B cell (primary cell): ENCODE measurements around the gene GALNT17. TPM values are rescaled to one million over a fixed set of nuclear protein-coding genes. Genes with fewer than 3 reads are reported as not detected.

Source experiments
- ATAC-seq: fragments of 200-7000 bp; cut with Tn5 transposase; one replicate; pipeline ENCODE4 v1.10.0; 2021; ENCODE audit warnings: low read depth, mild to moderate bottlenecking, moderate number of reproducible peaks, moderate library complexity
- CTCF ChIA-PET: fragments of 350-600 bp; sonication (Branson Sonifier 250); formaldehyde crosslinking; loops from one replicate; lab custom pipeline; 2021; ENCODE audit warnings: antibody characterized with exemption, inconsistent platforms; lab: Charles Lee
- POLR2A ChIA-PET: fragments of 350-600 bp; sonication (Branson Sonifier 250); formaldehyde crosslinking; loops from one replicate; lab custom pipeline; 2021; ENCODE audit warnings: antibody characterized with exemption; lab: Charles Lee
- DNase-seq: peaks from one replicate; pipeline ENCODE4 v3.0.0; 2013
- H2AFZ ChIP-seq: 2 replicates; pipeline ENCODE4 v1.6.1; 2012; ENCODE audit warnings: mild to moderate bottlenecking, low read depth, low read length; ENCODE audit not compliant: insufficient read depth, poor library complexity, severe bottlenecking
- H3K27ac ChIP-seq, 2 donors: 1 replicate in 1 of 2; 2 replicates in 1 of 2; pipeline ENCODE4 v1.5.1; 2012 to 2013; ENCODE audit warnings: low read length in 2 of 2, mild to moderate bottlenecking in 2 of 2, moderate library complexity in 1 of 2
- H3K27me3 ChIP-seq, 4 experiments: fragments of 200-600 bp in 1 of 4; sonication (generic) in 1 of 4; replicated peaks in 1 of 4; 1 replicate in 2 of 4; 2 replicates in 2 of 4; pipeline versions ENCODE4 v1.6.1 to v1.7.0; 2013 to 2016; ENCODE audit warnings: low read length in 3 of 4, mild to moderate bottlenecking in 2 of 4, mixed read lengths in 1 of 4, moderate library complexity in 1 of 4; ENCODE audit not compliant: insufficient read depth in 4 of 4, control insufficient read depth in 3 of 4; ENCODE audit errors: control extremely low read depth in 1 of 4
- H3K36me3 ChIP-seq, 2 experiments: replicated peaks in 1 of 2; 1 replicate in 1 of 2; 2 replicates in 1 of 2; pipeline versions ENCODE4 v1.6.1 to v1.7.1; 2013; ENCODE audit warnings: low read length in 1 of 2; ENCODE audit not compliant: insufficient read depth in 2 of 2, control insufficient read depth in 1 of 2; ENCODE audit errors: control extremely low read depth in 1 of 2, extremely low read depth in 1 of 2
- H3K4me1 ChIP-seq, 2 donors: fragments of 200-600 bp in 1 of 2; sonication (generic) in 1 of 2; 1 replicate in 1 of 2; 2 replicates in 1 of 2; pipeline versions ENCODE4 v1.5.1 to v1.6.1; 2013 to 2017; ENCODE audit warnings: low read length in 2 of 2; ENCODE audit not compliant: control insufficient read depth in 2 of 2, insufficient read depth in 2 of 2
- H3K4me2 ChIP-seq: replicated peaks from 2 replicates; pipeline ENCODE3; 2012; ENCODE audit warnings: mild to moderate bottlenecking, low read depth, low read length; ENCODE audit not compliant: poor library complexity, severe bottlenecking
- H3K4me3 ChIP-seq, 5 experiments: fragments of 200-600 bp in 1 of 5; sonication (generic) in 1 of 5; 1 replicate in 3 of 5; 2 replicates in 2 of 5; pipeline versions ENCODE4 v1.5.1 to v1.7.0; 2011 to 2016; ENCODE audit warnings: low read length in 4 of 5, mild to moderate bottlenecking in 4 of 5, low read depth in 2 of 5, control low read depth in 1 of 5, moderate library complexity in 1 of 5; ENCODE audit not compliant: insufficient read depth in 1 of 5; ENCODE audit errors: control extremely low read depth in 1 of 5, extremely low read depth in 1 of 5
- H3K79me2 ChIP-seq: fragments of 200-600 bp; sonication (generic); one replicate; pipeline ENCODE4 v1.6.0; 2016; ENCODE audit warnings: low read length; ENCODE audit not compliant: control insufficient read depth, insufficient read depth
- H3K9ac ChIP-seq: fragments of 200-600 bp; sonication (generic); 2 replicates; pipeline ENCODE4 v1.6.1; 2017; ENCODE audit warnings: mild to moderate bottlenecking, low read length, moderate library complexity
- H3K9me3 ChIP-seq, 3 donors: one replicate each; pipeline versions ENCODE4 v1.6.1 to v1.7.1; 2013; ENCODE audit warnings: low read length in 2 of 3; ENCODE audit not compliant: control insufficient read depth in 2 of 3, insufficient read depth in 1 of 3; ENCODE audit errors: control extremely low read depth in 1 of 3
- H4K20me1 ChIP-seq: 2 replicates; pipeline ENCODE4 v1.6.0; 2012; ENCODE audit warnings: mild to moderate bottlenecking, low read length; ENCODE audit not compliant: insufficient read depth, control insufficient read depth, poor library complexity, severe bottlenecking
- H3K27ac Mint-ChIP-seq: one replicate; pipeline ENCODE4 v1.8.0; 2021; ENCODE audit warnings: mixed read lengths
- H3K27me3 Mint-ChIP-seq: one replicate; pipeline ENCODE4 v1.8.0; 2021; ENCODE audit warnings: mixed read lengths
- H3K4me1 Mint-ChIP-seq: one replicate; pipeline ENCODE4 v1.8.0; 2021; ENCODE audit warnings: mixed read lengths
- H3K4me3 Mint-ChIP-seq: one replicate; pipeline ENCODE4 v1.8.0; 2021; ENCODE audit warnings: mixed read lengths
- H3K9me3 Mint-ChIP-seq: one replicate; pipeline ENCODE4 v1.8.0; 2022; ENCODE audit warnings: mixed read lengths; ENCODE audit not compliant: insufficient read depth
- EZH2 ChIP-seq: IDR thresholded peaks from 2 replicates; pipeline ENCODE4 v1.6.1; 2012; ENCODE audit warnings: borderline replicate concordance, low read depth, mild to moderate bottlenecking, moderate library complexity, low read length; ENCODE audit not compliant: insufficient read depth, poor library complexity, severe bottlenecking
- WGBS: methylation state at CpG from one replicate; pipeline ENCODE4 v1.1.5; 2013; ENCODE audit warnings: missing lambda C conversion rate; ENCODE audit not compliant: insufficient coverage; 5-methylcytosine and 5-hydroxymethylcytosine counted together
- intact Hi-C: fragments of 100-400 bp; cut with micrococcal nuclease; formaldehyde crosslinking; loops from one replicate; pipeline ENCODE4 v1.10.0; 2022
- polyA plus RNA-seq: library from polyadenylated mRNA; depleted of rRNA; stranded (reverse); fragments of >200 nt; gene quantifications from 2 replicates; pipeline ENCODE4 v1.2.3, GENCODE V29; 2012
- total RNA-seq, 2 donors: library from RNA; stranded (reverse); fragments of 120-200 nt in 1 of 2; gene quantifications; 1 replicate in 1 of 2; 2 replicates in 1 of 2; pipeline versions ENCODE4 v1.2.3 to v1.2.4, GENCODE V29; 2013 to 2022
- TF ChIP-seq, protein P1 (sequence below): fragments of 200-600 bp; IDR thresholded peaks from one replicate; pipeline ENCODE4 v1.8.0; 2022; ENCODE audit warnings: antibody characterized with exemption, mild to moderate bottlenecking

GALNT17 gene
- total and polyA plus RNA-seq, 2 donors (not counting 1 experiment from before 2014, with no cell fraction given): not detected

DNA sequence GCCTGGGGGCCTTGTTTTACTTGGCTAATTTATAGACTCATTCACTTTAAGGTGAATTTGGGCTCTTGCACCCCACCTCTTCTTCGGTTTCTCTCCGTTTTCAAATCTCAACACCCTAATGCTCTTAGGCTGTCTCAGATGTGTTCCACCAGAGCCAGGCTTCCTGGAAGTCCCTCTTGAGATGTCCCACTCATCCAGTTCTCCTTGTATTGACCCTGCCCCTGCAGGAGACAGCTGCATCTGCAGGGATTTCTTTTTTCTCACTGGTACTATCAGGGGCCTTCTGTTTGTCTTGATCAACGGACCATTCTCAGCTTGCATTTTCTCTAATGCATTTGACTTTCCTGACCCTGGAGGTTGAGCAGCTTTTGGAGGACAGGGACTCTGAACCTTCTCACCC is 279.5 kb downstream of the GALNT17 start:
- H3K4me1 Mint-ChIP-seq: no peaks in the 10 kb centered on the region
- CTCF ChIA-PET: no interaction called here
- H3K9me3 Mint-ChIP-seq: peaks cover 3% of the 10 kb centered on the region
- Histone ChIP-seq H3K9me3 (peaks cover 0 to 51% (median 0%) of the 10 kb centered on the region in 3 donors), H3K4me1 (no peaks in the 10 kb centered on the region), H3K9ac (no peak overlapping the region), H3K36me3 (no peaks in the 10 kb centered on the region), H3K4me3 (no peak overlapping the region), H2AFZ (no peak overlapping the region), H3K4me2 (no peak overlapping the region), H3K79me2 (no peaks in the 10 kb centered on the region), H4K20me1 (no peaks in the 10 kb centered on the region), H3K27ac (no peak overlapping the region), H3K27me3 (no peaks in the 10 kb centered on the region)
- no peaks in the 10 kb centered on the region for H3K27me3 Mint-ChIP-seq
- H3K4me3 Mint-ChIP-seq: no peak overlapping the region
- 94% methylated on average over 3 of the region's 3 CpGs for WGBS
- no peak overlapping the region for H3K27ac Mint-ChIP-seq
- no peak for DNase-seq
- TF ChIP-seq, protein P1, sequence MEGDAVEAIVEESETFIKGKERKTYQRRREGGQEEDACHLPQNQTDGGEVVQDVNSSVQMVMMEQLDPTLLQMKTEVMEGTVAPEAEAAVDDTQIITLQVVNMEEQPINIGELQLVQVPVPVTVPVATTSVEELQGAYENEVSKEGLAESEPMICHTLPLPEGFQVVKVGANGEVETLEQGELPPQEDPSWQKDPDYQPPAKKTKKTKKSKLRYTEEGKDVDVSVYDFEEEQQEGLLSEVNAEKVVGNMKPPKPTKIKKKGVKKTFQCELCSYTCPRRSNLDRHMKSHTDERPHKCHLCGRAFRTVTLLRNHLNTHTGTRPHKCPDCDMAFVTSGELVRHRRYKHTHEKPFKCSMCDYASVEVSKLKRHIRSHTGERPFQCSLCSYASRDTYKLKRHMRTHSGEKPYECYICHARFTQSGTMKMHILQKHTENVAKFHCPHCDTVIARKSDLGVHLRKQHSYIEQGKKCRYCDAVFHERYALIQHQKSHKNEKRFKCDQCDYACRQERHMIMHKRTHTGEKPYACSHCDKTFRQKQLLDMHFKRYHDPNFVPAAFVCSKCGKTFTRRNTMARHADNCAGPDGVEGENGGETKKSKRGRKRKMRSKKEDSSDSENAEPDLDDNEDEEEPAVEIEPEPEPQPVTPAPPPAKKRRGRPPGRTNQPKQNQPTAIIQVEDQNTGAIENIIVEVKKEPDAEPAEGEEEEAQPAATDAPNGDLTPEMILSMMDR: no peak
- TF ChIP-seq EZH2: no peak
- POLR2A ChIA-PET: no interaction called here
- intact Hi-C loops: no loop called here
- ATAC-seq: no peak

DNA sequence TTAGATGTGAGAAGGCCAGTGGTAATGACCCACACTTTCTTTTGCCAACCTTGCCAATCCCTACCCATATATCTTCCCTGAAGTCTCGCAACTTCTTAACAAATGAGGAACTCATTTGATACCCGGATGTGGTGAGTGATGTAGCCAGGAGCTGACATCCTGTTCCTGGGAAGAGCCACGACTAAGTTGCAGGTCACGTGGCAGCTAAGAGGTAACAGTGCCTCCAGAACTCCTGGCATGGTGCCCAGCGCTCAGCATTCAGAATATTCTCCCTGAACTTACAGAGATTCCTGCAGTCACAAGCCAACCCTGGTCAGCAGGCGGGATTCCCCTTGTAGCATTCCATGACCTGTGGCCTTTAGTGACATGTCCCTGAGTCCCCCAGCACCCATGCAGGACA is 282.5 kb downstream of the GALNT17 start:
- H3K4me3 ChIP-seq: no peak overlapping the region
- TF ChIP-seq EZH2: no peak
- TF ChIP-seq, protein P1: no peak
- no peak overlapping the region for H3K4me2 ChIP-seq
- no peaks in the 10 kb centered on the region for H4K20me1 ChIP-seq
- no peak overlapping the region for H3K27ac ChIP-seq
- Mint-ChIP-seq H3K4me1 (no peaks in the 10 kb centered on the region), H3K9me3 (peaks cover 10% of the 10 kb centered on the region), H3K27ac (no peak overlapping the region), H3K27me3 (no peaks in the 10 kb centered on the region), H3K4me3 (no peak overlapping the region)
- H2AFZ ChIP-seq: no peak overlapping the region
- ChIA-PET POLR2A (no interaction called here), CTCF (no interaction called here)
- H3K9me3 ChIP-seq: peaks cover 0 to 32% (median 0%) of the 10 kb centered on the region in 3 donors
- H3K27me3 ChIP-seq: no peaks in the 10 kb centered on the region
- H3K79me2 ChIP-seq: no peaks in the 10 kb centered on the region
- no peak for DNase-seq
- 40% methylated on average over 5 of the region's 6 CpGs for WGBS
- intact Hi-C loops: no loop called here
- no peaks in the 10 kb centered on the region for H3K36me3 ChIP-seq
- no peak overlapping the region for H3K9ac ChIP-seq
- ATAC-seq: no peak
- H3K4me1 ChIP-seq: no peaks in the 10 kb centered on the region
